Head of caudate nucleus (tissue), 42 donors: ENCODE measurements around the gene PPP1R12B.
"Not testable (repeated sequence)": the region's sequence is repeated elsewhere in the genome, so short reads cannot be mapped to it uniquely, and the experiment has no call there.

Experiments used
- DNase-seq, 42 donors: peaks; one replicate each; pipeline versions ENCODE4 v3.0.0 to v3.0.0-alpha.2; 2020 to 2021; ENCODE audit warnings: mixed read lengths in 7 of 42
- intact Hi-C: fragments of 100-400 bp; cut with DNase I; formaldehyde crosslinking; loops from one replicate; pipeline ENCODE4 v1.15.0; 2022

The PPP1R12B gene

DNA sequence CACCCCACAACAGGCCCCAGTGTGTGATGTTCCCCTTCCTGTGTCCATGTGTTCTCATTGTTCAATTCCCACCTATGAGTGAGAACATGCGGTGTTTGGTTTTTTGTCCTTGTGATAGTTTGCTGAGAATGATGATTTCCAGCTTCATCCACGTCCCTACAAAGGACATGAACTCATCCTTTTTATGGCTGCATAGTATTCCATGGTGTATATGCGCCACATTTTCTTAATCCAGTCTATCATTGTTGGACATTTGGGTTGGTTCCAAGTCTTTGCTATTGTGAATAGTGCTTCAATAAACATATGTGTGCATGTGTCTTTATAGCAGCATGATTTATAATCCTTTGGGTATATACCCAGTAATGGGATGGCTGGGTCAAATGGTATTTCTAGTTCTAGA is 118.9 kb downstream of the PPP1R12B start:
- DNase-seq, intact Hi-C loops: not testable (repeated sequence)

DNA sequence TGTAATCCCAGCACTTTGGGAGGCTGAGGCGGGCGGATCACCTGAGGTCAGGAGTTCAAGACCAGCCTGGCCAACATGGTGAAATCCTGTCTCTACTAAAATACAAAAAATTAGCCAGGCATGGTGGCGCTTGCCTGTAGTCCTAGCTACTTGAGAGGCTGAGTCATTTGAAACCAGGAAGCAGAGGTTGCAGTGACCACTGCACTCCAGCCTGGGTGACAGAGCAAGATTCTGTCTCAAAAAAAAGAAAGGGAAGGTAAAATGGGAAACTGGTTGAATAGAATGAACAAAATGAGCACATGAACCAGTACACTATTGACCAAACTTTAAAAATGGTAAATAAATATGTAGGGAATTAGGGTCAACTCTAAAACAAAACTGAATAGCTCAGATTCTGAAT is 120.2 kb downstream of the PPP1R12B start:
- intact Hi-C loops: not testable (repeated sequence)

DNA sequence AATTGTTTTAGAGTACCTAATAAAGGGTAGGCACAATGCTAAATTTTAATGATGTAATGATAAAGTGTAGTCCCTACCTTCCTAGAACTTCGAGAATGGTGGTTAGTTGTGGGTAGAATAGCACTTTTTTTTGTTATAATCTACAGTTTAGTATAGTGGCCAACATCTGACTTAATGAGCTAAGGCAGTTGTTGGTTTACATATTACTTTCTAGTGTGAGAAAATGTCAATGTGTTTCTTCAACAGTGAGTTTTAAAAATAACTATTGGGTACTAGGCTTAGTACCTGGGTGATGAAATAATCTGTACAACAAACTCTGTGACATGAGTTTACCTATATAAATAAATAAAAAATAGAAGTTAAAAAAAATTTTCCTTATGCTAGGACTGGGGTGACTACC is 120.6 kb downstream of the PPP1R12B start:
- intact Hi-C loops: not testable (repeated sequence)

More for the DNA sequence above, 120.2 kb downstream of the PPP1R12B start:
- not testable (repeated sequence) for DNase-seq

DNA sequence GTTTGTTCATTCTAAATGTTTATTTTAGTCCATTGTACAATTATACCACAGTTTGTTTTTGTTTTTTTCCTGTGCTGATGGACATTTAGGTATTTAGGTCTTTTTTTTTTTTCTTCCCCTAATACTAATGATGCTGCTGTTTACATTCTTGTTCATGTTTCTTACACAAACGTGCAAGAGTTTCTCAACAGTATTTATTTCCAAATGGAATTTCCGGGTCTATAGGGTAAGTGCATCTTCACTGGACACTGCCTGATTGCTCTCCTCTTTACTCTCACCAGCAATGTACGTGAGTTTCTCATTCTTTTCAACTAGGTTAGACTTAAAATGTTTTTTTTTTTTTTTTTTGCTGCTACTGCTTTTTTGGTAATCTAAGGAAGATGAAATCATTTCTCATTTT is 122.7 kb downstream of the PPP1R12B start:
- intact Hi-C loops: no loop called here
- DNase-seq: no peak

More for the DNA sequence above, 120.6 kb downstream of the PPP1R12B start:
- not testable (repeated sequence) for DNase-seq

DNA sequence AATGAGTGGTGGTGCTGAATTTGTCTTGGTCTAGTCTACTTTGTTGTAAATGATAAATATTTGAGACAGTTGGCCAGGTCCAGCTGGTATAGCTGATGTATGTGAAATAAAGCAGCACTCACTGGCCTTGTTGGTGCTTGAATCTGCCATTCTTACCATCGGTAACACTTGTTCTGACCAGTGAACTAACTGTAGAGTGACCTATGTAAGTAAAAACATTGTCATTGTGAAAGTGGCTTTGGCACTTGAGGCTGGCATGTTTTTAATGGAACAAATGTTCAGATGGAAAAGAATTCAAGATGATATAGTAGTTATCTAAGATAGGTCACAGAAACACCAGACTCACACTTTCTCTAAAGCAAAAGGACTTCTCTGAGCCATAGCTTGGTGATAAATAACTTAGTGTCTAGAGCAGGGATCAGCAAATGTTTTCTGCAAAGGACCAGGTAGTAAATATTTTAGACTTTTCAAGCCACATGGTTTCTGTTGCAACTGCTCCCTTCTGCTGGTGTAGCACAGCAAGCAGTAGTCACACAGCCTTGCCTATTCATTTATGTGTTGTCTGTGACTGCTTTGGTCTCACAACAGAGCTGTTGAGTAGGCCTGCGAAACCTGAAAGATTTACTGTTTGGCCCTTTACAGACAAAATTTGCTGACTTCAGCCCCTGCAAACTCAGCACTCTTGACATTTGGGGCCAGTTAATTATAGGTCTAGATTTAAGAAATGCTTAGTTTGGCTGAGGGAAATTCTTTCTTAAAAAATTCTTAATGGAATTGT is 124.0 kb downstream of the PPP1R12B start:
- DNase-seq: peak in 9 of 42 donors; percentile 12 to 38 (median 23)
- intact Hi-C loops: not testable (repeated sequence)

DNA sequence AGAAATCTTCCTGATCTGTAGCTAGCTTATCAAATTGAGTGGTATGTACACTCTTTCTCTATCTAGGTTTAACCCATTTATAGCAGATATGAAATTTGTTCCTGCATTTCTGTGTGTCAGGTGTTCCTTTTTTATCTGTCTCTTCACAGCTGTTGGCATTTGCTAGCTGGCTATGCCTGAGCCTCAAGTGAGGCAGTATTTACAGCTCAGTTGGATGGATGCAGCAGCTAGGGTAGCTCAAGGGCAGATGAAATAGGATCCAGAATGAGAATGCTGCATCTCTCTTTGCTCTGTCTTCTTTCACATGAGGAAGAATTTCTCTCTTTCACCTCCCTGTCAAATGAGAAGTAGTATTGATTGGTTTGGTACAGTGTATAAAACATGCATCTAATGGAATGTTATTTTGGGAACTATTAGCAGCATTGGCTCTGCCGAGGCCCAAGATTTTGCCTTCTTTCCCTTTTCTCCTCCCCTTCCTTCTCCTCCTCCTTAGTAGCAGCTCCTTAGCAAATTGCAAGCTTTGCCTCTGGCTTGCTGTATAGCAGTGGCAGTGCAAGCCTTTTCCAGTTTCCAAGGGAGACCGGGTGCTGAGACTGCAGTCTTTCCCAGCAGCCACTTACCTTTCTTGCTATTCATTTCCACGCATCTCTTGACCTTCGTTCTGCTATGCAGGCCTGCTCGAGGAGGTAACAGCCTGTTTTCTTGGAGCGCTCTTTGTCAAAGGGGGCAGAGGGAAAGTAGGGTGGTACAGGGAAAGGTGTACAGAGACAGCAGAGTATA is 125.0 kb downstream of the PPP1R12B start:
- intact Hi-C loops: not testable (repeated sequence)
- DNase-seq: peak in 30 of 42 donors; percentile 7 to 76 (median 40)

DNA sequence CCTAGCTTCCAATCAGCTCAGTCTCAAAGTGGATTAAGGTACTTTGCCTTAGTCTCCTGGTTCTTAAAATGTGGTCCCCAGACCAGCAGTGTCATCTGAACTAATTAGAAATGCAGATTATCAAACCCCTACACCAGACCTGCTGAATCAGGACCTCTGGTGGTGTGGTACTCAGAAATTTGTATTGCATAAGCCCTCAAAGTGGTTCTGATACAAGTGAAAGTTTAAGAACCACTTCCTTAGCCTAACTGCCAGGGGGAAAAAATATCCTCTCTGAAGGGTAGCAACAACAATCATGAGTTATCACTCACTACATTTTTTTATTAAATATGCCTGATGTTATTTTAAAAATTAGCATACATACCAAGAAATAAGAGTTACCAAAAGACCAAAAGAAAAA is 131.2 kb downstream of the PPP1R12B start:
- DNase-seq, intact Hi-C loops: not testable (repeated sequence)

DNA sequence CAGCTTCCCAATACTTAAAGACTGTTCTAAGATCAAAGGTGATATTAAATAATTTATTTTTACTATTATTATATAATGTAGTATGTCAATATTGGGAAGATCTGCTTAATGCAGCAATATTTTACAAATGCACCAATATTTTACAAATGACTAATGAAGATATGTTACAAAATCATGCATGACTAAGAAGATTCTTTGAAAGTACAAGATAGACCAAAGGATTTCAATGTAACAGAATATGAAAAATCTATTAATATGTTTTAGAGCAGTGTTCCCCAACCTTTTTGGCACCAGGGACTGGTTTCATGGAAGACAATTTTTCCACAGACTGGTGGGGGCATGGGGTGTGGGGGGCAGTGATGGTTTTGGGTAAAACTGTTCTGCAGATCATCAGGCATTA is 132.1 kb downstream of the PPP1R12B start:
- intact Hi-C loops, DNase-seq: not testable (repeated sequence)

DNA sequence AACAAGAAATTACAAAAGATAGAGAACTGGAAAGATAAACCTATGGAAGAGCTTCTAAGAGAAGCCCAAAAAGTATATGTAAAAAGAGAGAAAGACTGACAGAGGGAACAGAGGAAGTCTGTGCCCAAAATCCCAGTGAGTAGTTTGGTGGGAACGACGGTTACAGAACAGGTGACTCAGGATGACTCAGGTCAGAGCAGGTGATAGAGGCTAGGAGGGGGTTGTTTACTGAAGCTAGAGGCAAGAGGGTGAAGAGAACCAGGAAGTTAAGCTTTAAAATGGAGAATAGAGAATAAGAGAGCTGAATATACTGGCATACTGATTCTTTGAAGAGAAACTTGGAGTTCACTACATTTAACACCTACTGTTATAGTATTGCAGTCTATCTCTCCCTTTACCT is 134.9 kb downstream of the PPP1R12B start:
- DNase-seq, intact Hi-C loops: not testable (repeated sequence)

DNA sequence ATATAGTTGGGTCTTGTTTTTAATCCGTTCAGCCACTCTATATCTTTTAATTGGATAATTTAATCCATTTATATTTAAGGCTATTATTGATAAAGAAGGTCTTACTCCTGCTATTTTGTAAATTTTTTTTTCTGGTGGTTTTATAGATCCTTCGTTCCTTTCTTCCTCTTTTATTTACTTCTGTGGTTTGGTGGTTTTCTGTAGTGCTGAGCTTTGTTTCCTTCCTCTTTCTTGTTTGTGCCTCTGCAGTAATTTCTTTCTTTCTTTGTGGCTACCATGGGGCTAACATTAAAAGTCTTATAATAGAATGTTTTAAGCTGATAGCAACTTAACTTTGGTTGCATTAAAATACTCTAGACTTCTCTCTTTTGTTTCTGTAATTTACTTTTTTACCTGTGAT is 135.5 kb downstream of the PPP1R12B start:
- intact Hi-C loops, DNase-seq: not testable (repeated sequence)

DNA sequence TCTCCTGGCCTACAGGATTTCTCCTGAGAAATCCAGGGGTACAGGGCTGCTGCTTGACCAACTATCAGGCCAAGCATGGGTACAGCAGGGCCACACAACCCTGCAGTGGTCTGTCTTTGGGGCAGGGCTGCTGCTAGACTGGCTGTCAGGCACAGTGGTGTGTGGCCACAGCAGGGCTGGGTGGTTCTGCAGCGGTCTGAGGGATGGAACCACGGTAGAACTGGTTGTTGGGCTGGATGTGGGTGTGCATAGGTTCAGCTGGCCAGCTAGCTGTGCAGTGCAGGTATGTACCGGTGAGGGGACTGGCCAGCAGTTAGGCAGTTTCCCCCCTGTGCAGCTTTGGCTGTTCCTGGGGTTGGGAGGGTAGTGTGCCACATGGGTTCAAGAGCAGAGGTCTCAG is 136.3 kb downstream of the PPP1R12B start:
- intact Hi-C loops, DNase-seq: not testable (repeated sequence)

DNA sequence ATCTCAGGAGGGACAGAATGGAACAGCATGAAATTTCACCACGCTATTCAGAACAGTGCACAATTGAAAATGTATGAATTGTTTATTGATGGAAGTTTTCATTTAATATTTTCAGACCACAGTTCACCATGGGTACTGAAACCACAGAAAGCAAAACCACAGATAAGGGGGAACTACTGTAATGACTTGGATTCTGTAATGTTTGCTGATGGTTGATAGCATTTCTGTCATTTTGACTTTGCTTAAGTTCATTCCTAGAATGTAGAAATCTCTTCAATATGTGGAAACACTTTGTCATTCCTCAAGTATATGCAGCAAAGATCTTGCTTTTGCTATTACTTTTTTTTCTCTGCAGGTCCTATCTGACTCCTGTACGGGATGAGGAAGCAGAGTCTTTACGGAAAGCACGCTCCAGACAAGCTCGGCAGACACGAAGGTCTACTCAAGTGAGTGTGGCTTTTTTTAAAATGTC is 139.7 kb downstream of the PPP1R12B start:
- intact Hi-C loops, DNase-seq: not testable (repeated sequence)

DNA sequence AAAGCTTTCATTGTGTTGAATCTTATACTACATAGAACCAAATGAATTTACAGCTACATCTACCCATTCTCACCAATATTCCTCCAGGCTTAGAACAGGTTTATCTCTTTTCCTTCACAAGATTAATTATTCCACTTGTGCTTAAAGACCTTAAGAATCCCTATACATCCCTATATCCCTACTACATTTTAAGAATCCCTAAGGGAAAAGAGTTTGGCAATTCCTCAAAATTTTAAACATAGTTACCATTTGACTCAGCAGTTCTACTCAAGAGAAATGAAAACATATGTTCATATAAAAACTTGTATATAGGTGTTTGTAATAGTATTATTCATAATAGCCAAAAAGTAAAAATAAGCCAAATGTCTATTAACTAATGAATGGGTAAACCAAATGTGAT is 140.6 kb downstream of the PPP1R12B start:
- DNase-seq, intact Hi-C loops: not testable (repeated sequence)

DNA sequence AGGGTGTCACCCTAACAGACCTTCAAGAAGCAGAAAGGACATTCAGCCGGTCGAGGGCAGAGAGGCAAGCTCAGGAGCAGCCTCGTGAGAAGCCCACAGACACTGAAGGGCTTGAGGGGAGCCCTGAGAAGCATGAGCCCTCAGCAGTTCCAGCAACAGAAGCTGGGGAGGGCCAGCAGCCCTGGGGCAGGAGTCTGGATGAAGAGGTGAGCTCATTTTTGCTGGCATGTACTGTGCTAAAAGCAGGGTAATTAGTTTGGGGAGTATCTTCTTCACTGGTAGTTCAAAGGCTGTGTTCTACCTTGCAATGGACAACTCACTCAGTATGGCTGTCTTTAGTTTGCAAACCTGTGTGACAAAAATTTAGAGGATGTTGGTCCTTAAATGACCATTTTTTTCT is 144.6 kb downstream of the PPP1R12B start:
- intact Hi-C loops, DNase-seq: not testable (repeated sequence)

DNA sequence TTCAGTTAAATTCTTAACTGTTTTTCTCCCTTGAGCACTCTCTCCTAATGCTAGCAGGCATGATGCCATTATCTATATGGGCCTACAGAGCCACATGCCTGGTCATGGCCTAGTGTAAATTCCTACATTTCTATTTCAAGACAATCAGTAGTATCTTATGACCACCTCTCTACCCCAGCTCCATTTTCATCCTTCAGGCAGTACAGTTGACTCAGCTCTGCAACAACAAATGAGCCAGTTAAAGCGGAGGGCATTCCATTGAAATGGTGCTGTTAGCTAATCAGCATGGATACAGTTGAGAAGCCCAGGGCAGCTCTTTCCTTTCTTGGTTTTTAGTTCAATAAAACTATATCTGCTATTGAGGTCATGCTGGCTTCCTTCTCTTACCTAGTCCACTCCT is 150.0 kb downstream of the PPP1R12B start:
- DNase-seq: peak in 1 of 42 donors; percentile 10
- intact Hi-C loops: no loop called here

DNA sequence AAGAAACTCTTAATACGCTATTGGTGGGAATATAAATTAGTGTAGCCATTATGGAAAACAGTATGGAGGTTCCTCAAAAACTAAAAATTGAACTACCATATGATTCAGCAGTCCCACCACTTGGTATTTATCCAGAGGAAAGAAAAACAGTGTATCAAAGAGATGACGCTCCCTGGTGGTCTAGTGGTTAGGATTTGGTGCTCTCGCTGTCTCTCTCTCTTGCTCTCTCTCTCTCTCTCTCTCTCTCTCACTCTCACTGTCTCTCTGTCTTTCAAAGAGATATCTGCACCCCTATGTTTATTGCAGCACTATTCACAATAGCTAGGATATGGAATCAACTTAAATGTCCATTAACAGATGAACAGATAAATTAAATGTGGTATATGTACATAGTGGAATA is 151.5 kb downstream of the PPP1R12B start:
- intact Hi-C loops, DNase-seq: not testable (repeated sequence)

DNA sequence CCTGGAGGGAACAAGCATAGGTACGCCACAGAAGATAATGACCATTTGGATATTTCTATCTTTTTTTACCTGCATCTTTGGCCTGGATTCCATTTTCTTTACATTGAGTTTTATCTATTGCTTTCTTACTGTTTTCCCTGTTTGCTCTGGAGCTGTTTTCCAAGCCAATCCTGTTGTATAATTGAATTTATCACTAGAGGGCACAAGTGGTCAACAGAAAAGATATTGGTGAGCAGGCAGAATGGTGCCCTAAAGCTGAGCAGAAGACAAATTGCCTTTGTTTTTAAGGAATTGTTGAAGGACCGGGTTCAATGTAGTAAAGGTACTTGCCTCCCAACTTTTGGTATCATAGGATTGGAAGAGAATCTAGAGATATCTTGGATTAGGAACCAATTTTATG is 152.8 kb downstream of the PPP1R12B start:
- intact Hi-C loops: no loop called here
- DNase-seq: peak in 8 of 42 donors; percentile 2 to 66 (median 18)

DNA sequence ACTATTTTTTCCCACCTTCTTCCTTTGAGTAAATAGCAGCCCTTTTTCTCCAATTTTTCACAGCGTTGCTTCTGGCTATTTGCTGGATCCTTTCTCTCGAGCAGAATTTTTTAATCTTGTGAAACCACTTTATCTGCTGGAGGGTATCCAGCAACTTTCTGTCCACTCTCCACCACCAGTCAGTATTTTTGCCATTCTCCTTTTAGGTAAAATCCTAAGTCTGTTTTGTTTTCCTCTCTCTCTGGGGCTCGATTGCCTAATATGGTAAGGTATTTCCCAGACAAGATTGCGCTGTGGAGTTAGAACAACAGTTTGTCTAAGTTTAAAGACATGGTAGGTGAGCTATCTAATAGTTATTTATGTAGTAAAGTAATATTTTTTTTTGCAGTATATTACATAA is 156.9 kb downstream of the PPP1R12B start:
- DNase-seq: no peak
- intact Hi-C loops: no loop called here

DNA sequence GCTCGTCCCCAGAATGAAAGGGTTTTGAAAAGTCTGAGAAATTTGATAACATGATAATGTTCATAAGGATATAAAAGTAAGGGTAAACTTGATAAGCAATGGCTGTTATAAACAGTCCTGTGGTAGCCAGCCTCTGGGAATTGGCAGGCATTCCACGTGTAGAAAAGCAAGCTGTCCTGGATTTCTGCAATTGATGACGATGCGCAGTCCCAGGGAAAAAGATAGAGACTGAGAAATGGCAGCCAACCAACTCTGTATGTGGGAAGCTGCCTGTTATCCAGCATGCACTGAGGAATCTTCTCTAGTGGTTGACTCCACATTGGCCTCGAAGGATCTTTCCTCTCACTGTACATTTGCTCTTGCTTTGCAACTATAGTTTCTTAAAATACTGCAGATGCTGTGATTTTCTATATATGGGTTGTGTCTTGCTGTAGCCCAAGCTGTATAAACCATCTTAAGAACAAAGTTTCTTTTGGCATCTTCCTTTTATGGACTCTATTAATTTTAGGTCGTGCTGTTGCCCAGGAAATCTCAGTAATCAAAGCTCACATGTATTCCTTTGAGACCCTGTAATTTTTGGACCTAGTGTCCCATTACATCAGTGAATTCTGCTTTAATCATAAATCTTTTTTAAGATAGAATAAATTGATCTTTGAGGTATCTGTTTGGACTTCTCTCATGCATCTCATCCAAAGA is 157.5 kb downstream of the PPP1R12B start:
- intact Hi-C loops: not testable (repeated sequence)
- peak in 7 of 42 donors; percentile 6 to 47 (median 13) for DNase-seq
